GM12873 (cell line): ENCODE measurements around the gene EID2.

ENCODE experiments used
- CTCF ChIP-seq: IDR thresholded peaks from 2 replicates; pipeline ENCODE4 v1.5.1; 2012; ENCODE audit warnings: low read depth, mild to moderate bottlenecking, moderate library complexity, low read length, control low read depth; ENCODE audit not compliant: insufficient read depth; ENCODE audit errors: missing control alignments

EID2 gene, protein sequence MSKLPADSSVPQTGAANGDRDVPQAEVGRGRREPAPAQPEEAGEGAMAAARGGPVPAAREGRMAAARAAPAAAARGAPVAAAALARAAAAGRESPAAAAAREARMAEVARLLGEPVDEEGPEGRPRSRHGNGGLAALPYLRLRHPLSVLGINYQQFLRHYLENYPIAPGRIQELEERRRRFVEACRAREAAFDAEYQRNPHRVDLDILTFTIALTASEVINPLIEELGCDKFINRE

GRCh38 chr19:39539518-39540332, at the start of gene EID2:
Gene EID2, minus strand, starts transcription at chr19:39540161. Its CDS starts 82 bp downstream, at chr19:39540079.
- peak; percentile 87 for TF ChIP-seq CTCF

DNA sequence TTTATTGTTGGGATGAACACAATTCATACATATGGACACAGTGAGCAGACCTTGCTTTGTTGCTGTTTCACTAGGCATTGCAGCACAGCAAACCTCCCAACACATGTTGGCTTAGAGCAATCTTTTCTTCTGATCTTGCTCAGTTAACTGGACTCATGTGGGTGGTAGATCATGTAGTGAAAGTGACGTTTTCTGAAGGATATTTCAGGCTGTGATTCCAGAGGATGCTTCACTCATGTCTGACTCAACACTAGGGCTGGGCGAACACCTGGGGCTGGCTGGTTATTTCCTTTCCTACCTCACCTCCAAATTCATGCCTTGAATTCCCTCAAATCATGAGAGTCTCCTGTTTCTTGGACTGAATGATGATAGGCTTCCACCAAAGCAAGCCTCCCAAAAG, 48.1 kb upstream of the EID2 start:
- TF ChIP-seq CTCF = no peak

GRCh38 chr19:39587496-39587895, 47.5 kb upstream of the EID2 start:
- no peak for TF ChIP-seq CTCF

DNA sequence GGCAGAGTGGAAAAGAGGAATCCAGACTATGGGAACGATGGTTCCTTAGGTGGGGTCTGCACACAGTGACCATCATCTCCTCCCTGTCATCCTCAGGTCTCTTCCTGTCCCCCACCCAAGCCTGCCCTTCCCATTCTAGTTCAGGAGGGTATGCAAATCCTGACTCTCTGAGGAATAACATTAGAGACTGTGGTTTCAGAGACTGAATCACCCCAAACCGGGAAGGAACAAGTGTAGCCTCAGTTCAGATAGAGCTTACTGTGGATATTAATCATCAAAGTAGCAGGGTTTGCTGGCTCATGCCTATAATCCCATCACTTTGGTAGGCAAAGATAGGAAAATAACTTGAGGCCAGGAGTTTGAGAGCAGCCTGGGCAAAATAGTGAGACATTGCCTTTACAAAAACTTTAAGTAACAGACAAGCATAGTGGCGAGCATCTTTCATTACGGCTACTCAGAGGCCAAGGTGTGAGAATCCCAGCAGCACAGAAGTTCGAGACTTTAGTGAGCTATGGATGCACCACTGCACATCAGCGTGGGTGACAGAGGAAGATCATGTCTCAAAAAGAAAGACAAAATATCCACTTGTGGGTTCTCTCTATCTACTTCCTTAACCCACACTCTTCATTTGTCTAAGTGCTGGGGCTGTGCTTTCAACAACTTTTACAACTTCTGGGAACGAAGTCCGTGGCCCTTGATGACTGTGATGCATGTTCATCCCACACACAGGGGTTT, 43.1 kb upstream of the EID2 start:
- no peak for TF ChIP-seq CTCF

GRCh38 chr19:39582442-39582841, 42.5 kb upstream of the EID2 start:
- TF ChIP-seq CTCF = no peak

DNA sequence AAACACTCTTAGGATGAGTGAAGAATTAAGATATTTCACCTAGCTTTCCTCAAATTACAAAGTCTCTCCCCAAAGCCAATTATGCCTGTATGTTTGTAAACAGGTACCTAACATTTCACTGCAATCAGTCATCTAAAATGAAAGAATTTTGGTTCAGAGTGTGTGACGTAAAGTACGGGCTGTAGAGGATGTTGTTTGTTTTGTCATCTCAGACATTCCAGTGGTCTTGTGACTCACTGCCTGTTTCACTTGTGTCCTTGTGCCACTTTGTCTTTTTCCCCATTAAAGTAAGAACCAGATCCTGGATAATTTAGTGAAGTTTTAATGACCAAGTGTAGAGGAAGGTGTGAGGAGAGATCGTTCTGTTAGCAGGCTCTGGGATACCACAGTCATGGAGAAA, 28.6 kb upstream of the EID2 start:
- no peak for TF ChIP-seq CTCF

DNA sequence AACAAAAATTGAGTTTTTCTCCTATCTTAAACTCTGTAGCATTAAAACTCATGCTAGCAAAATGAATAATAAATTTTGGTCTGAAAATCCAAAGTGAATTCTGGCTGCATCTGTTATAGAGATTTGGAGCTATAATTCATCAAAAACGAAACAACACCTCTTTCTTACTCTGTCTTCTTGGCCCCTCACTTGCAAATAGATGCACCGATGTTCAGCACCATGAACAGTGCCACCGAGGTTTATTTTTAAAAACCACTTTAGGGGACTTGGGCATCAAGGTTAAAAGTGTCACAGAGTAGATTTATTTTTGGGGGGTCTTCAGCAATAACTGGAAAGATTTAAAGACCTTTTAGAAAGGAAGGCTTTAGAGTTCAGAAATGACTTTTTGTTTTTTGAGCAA, 26.1 kb upstream of the EID2 start:
- TF ChIP-seq CTCF = no peak
